Posterior cingulate gyrus (tissue), 11 donors: ENCODE measurements around the gene GRB2.
A peak's percentile ranks its signal among the peaks of the same experiment; 100 is the strongest.
"Not testable (repeated sequence)": the region's sequence is repeated elsewhere in the genome, so short reads cannot be mapped to it uniquely, and the experiment has no call there.

Experiments used
- DNase-seq, 10 donors: peaks; one replicate each; pipeline versions ENCODE4 v3.0.0 to v3.0.0-alpha.2; 2020 to 2021; ENCODE audit warnings: mixed read lengths in 3 of 10
- intact Hi-C: fragments of 100-400 bp; cut with DNase I; formaldehyde crosslinking; loops from one replicate; pipeline ENCODE4 v1.15.1; 2023

Gene GRB2

DNA sequence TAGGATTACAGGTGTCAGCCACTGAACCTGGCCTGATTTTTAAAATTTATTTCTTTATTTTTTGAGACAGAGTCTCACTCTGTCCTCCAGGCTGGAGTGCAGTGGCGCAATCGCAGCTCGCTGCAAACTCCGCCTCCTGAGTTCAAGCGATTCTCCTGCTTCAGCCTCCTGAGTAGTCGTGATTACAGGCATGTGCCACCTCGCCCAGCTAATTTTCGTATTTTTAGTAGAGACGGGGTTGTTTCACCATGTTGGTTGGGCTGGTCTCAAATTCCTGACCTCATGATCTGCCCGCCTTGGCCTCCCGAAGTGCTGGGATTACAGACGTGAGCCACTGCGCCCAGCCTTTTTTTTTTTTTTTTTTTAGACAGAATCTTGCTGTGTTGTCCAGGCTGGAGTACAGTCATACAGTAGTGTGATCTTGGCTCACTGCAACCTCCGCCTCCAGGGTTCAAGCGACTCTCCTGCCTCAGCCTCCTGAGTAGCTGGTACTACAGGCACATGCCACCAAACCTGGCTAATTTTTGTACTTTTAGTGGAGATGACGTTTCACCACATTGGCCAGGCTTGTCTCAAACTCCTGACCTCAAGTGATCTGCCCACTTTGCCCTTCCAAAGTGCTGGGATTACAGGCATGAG lies 112.5 kb downstream of the GRB2 start:
- intact Hi-C loops, result not testable (repeated sequence)
- peak in 1 of 10 donors; percentile 47 for DNase-seq

DNA sequence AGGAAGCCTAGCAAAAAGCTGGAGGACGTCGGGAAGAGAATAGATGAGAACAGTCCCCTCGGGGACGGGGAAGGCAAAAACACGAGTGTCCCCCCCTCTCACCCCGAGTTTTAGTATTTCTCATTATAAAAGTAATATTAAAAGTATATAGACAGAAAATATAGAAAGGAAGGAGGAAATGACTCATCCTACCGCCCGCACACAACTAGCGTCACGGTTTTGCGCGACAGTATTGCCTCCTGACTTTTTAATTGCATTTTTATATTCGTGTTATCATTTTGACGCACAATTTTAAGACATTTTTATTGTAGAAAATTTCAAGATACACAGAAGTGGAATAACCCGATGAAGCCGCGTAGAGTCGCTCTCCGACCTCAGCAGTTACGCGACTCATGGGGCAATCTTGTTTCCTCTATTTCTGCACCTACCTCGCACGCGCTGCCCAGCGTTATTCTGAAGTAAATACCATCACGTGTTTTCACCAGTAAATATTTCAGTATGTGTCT lies 115.6 kb downstream of the GRB2 start:
- intact Hi-C loops, result loop anchor here (2.0 kb wide), 1 partner anchor 19 kb away; the partner anchor contains the start of gene MIF4GD

DNA sequence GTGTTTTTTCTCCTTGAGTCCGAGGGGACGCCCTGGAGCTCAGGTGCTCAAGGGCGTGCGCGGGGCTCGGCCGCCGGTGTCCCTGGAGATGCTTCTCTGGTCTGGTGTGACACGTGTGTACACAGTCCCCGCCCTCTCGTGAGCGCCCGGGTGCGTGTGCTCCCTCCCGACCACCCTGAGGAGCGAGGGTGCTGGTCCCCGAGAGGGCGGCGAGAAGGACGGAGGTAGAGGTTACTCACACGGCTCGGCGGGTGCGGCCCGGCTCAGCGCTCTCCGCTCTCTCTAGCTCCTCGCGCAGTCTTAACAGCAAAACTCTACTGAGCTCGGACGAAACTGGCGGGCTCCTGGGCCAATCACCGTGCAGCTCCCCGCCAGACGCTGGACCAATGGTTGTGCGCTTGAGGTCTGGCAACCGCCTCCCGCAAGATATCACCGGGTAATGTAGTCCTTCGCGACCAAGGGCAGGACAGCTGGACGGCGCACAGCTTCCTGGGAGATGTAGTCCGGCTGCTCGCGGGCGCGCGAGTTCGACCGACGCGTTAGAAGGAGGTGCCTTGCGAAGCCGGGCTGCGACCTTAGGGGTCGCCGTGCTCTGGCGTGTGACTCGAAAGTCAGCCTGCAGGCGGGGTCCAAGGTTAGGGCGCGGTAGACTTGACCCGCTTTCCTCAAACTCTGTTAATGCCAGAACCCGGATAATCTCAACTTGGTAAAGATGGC lies 116.2 kb downstream of the GRB2 start, which contains the start of gene SLC25A19:
TSS of gene SLC25A19 (minus strand) at position 319 of the 717 bp plus-strand sequence. CDS start 2,669 bp downstream, outside the sequence.
- peak; percentile 98 to 100 (median 98) for DNase-seq
- intact Hi-C loops, result loop anchor here (2.0 kb wide), 1 partner anchor 18 kb away; the partner anchor contains the start of gene MIF4GD

More for the DNA sequence above, 115.6 kb downstream of the GRB2 start:
- peak in 6 of 10 donors; percentile 22 to 75 (median 42) for DNase-seq

DNA sequence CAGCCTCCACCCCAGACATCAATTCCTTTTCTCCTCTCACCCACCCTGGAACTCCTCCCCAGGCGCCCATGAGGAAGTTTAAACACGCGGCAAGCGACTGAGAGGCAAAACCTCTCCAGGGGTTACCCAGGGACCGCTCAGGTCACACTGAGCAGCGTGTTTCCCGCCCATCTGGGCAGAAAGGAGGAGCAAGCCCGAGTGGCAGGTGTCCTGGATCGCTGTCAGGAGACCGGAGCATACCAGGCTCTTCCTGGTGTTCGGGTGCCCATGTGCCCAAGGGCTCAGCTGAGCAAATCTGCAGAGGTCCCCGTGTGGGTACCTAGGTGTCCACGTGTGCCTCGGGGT lies 116.7 kb downstream of the GRB2 start:
- intact Hi-C loops, result loop anchor here (2.0 kb wide), 1 partner anchor 18 kb away; the partner anchor contains the start of gene MIF4GD
- peak in 3 of 10 donors; percentile 20 to 89 (median 30) for DNase-seq

DNA sequence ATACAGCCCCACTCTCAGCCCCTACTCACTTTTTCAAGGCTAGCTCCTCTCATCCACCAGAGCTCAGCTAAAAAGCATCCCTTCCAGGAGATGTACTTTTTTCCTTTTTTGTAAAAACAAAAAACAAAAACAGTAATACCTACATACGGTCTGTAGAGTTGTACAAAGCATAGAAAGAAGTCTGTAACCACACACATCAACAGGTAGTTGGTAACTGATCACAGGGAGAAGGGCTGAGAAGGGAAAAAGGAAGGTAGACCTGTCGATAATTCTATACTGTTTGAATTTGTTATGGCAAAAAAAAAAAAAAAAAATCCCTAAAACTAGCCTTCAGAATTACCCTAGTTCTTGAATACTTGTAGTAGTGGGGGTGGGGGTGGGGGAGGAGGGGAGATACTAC lies 117.1 kb downstream of the GRB2 start:
- DNase-seq, result no peak
- intact Hi-C loops, result loop anchor here (2.0 kb wide), 1 partner anchor 18 kb away; the partner anchor contains the start of gene MIF4GD

DNA sequence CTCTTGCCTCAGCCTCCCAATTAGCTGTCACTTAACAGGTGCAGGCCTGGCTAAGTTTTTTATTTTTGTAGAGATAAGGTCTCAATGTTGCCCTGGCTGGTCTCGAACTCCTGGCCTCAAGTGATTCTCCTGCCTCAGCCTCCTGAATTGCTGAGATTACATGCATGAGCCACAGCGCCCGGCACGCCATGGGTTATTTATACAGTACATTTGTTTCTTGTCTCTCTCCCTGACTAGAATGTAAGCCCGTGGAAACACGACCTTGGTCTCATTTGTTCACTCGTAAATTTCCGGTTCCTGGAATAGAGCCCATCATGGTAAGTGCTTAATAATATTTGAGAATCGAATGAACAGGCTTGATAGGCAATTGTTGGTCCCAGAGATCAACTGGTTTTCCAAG lies 118.3 kb downstream of the GRB2 start:
- no peak for DNase-seq
- intact Hi-C loops, result no loop called here

DNA sequence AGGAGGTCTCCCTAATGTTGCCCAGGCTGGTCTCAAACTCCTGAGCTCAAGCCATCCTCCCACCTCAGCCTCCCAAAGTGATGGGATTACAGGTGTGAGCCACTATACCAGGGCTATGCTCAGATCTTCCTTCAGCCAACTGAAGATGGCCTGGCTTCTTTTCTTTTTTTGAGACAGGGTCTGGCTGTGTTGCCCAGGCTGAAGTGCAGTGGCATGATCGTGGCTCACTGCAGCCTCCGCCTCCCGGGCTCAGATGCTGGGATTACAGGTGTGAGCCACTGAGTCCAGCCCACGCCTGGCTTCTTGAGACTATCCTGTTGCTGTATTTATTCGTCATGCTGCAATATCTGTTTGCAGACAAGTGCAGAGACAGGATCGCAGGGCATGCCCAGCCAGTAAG lies 120.4 kb downstream of the GRB2 start:
- intact Hi-C loops, result no loop called here
- no peak for DNase-seq

DNA sequence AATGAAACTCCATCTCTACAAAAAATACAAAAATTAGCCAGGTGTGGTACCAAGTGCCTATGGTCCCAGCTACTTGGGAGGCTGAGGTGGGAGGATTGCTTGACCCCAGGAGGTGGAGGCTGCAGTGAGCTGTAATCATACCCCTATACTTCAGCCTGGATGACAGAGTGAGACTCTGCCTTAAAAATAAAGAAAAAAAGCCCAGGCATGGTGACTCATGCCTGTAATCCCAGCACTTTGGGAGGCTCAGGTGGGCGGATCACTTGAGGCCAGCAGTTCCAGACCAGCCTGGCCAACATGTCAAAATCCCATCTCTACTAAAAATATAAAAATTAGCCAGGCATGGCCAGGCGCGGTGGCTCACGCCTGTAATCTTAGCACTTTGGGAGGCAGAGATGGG lies 125.3 kb downstream of the GRB2 start:
- intact Hi-C loops, DNase-seq: not testable (repeated sequence)

DNA sequence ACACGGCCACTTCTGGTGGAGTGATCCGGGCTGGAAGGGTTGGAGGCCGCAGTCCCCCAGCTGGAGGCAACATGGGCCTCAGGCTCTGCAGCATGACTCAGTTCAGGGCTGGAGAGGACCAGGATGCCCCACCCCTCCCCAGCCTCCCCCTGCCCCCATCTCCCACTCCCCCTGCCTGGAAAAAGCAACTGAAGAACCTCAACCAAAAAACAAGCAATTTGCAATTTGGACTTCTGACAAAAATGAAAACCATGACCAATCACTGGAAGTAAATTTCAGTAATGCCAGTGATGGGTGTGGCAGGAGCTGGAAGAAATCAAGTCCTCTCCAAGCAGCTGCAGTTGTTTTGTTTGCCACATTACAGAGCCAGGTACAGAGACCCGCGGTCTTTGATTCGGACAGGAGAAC lies 127.8 kb downstream of the GRB2 start:
- DNase-seq, result no peak
- intact Hi-C loops, result no loop called here

DNA sequence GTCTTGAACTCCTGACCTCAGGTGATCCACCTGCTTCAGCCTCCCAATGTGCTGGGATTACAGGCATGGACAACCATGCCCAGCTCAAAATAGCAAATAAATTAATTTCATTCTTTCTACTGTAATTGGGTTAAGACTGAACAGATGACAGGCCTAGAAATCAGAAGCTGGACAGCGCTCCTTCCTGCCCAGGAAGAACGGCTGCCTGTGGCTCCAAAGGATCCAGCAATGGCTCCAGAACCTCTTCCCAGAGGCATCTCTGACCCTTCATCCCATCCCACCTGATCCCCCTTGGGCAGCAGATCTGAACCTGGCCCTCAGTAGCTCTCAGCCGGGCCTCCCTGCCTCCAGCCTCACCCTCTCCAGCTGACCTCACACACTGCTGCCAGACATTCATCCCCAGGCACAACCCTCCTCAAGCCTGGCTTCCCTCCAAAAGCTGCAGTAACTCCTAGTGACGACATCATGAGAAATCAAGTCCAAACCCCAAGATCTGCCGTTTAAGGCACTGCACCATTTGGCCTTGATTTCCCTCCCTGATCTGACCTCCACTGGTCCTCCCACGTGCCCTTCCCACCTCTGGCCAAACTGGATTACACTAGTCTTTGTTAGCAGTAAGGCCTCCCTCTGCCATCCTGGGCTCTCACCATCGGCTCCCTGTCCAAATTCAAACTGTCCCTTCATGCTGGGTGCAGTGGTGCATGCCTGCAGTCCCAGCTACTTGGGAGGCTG lies 131.3 kb downstream of the GRB2 start:
- DNase-seq, result no peak
- intact Hi-C loops, result loop anchor here (5.0 kb wide), 1 partner anchor 133 kb away; the partner anchor contains the start of gene GRB2

DNA sequence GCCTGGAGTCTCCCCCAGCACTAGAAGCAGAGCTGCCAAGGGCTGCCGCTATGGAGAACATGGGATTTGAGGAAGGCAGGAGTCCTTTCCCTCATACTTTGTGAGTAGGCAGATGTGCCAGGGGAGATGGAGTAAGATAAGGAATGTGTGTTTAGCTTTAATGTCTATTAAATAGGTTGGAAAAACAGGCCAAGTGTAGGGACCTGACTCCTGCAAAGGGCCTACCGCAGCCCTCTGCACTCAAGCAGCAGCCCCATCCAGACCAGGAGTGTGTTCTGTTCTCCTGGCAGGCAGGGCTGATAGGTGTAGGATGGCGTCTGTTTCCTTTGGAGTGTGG lies 132.7 kb downstream of the GRB2 start:
- DNase-seq, result peak in 1 of 10 donors; percentile 2
- intact Hi-C loops, result loop anchor here (5.0 kb wide), 1 partner anchor 134 kb away; the partner anchor contains the start of gene GRB2

DNA sequence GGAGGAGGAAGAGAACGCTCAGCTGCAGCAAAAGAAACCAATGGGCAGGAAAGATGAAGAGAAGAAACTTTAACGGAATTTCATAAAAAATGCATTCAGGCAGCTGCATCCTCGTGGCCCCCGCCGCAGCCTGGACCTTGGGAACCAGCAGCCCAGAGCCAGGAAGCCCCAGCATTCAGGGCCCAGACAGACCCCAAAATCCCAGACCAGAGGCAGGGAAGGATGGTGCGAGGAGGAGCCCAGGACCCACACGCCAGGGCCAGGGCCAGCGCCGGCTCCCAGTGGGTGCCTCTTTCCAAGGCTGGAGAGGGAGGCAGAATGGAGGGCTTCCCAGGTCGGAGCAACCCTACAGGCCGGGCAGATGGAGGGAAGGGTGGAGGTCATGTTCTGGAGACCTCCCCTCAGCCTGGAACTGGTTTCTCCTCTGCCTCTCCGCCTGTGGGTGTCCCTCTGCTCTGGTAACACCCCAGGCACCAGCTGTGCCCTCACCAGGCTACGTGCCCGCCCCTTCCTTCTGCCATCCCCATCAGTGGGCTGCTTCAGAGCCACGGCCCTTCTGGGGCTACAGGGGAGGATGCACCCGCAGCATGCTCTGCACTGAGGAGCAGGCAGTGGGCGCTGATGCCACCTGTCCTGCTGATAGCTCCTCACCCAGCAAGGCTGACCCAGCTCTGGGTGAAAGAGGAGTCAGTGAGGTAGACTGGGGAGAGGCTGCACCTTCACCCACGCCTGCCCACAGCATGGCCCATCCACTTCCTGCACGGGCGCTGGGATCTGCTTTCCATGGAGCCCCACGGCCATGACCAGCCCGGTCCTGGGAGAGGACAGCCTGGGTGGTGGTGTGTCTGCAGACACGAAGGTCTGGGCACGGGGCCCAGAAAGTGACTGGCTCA lies 133.3 kb downstream of the GRB2 start:
- peak in 8 of 10 donors; percentile 32 to 89 (median 50) for DNase-seq
- intact Hi-C loops, result loop anchor here (2.0 to 5.0 kb wide), 3 partner anchors 17 to 135 kb away; partner anchors contain the start of genes GRB2, SLC25A19 and SUMO2

DNA sequence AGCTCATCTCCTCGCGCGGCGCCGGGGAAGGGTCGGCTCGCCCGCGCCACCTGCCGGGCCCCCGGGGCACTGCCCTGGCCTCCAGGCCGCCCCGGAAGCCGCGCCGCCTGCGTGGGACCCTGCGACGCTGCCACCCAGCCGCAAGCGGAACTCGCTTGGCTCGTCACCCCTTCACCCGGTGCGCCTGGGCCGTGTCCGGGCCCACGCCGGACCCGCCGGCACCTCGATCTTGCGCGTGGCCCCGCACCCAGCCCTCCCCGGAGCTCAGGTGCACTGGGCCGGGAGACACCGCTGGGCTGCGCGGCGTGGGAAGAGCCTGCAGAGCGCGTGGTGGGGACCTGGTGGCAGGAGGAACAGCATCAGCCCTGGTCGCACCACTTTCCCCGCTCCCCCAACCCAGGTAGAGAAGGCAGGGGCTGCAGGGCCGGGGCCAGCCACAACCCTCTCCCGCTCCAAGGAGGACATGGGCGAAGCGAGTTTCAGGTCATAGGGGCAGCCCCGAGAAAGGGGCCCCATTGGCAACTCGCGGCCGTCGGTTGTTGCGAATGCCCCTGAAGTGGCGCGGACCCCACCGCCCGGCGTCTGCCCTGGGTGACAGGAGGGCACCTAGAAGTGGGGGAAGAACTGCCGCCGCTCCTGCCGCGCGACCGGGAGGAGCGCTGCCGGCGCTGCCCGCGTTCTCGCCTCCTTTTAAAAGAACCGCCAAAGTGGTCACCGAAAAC lies 134.1 kb downstream of the GRB2 start:
- intact Hi-C loops, result loop anchor here (2.0 to 5.0 kb wide), 3 partner anchors 17 to 136 kb away; partner anchors contain the start of genes GRB2, SLC25A19 and SUMO2
- DNase-seq, result peak; percentile 57 to 97 (median 77)

DNA sequence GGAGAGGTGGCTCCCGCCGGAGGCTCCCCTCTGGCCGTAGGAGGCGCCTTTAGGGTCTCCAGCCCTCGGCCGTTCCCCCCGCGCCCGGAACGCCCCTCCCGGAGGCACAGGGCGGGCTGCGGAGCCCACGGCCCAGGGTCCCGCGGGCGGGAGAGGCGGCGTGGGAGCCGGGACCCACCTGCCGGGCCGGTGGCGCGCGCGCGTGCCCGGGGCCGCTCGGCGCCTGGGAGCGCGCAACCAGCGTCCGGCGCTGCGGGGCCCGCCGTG lies 134.6 kb downstream of the GRB2 start, which contains the start of gene MIF4GD:
TSS of gene MIF4GD (minus strand) at position 266 of the 267 bp plus-strand sequence. CDS start 1,036 bp downstream, outside the sequence.
- intact Hi-C loops, result loop anchor here (2.0 to 5.0 kb wide), 3 partner anchors 18 to 136 kb away; partner anchors contain the start of genes GRB2, SLC25A19 and SUMO2
- DNase-seq, result no peak

DNA sequence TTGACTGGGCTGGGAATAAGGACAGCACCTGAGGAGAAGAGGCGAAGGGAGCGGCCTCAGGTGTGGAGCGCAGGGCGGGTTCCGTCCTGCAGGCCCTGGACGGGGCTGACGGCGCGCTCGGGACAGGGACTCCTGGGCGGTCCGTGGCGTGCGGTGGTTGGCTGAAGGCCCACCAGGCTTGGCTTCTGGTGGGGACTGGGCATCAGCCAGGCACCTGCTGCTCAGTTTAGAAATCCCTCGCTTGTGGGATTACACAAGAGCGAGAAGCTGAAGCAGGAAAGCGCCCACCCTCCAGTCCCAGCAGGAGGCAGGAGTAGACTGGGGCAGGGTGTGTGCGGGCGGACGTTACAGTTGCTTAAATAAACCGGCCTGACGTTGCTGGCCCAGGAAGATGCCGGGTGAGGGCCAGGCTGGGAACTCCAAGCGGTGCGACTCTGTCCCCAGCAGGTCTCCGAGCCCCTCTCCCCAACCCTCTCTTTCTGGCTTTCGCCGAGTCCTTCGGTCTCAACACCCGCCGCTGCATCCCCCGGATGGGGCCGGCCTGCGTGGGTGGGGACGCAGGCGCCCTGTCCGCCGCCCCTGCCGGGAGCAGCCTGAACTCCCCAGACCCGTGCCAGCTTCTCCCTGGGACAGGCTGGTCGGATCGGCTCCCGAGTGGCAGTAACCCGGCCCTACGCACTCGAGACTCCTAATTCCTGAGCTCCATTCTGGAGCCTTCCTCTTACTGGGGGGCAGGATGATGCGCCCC lies 135.1 kb downstream of the GRB2 start:
- intact Hi-C loops, result loop anchor here (2.0 to 5.0 kb wide), 3 partner anchors 18 to 137 kb away; partner anchors contain the start of genes GRB2, SLC25A19 and SUMO2

DNA sequence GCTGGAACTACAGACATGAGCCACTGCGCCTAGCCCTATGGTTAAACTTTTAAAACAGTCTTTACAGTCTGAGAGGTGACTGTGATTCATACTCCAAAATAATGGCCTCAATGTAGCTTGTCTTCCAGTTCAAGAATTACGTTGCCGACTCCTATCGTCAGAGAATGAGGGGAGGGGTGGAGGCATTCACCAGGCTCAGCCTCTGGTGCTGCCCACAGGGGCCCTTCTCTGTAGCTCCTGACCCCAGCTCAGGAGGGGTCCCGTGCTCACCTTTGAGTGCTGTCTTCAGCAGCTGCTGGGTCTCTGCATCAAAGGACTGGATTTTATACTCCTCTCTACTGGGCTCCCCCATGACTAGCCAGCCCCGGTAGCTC lies 135.6 kb downstream of the GRB2 start:
- DNase-seq, result no peak
- intact Hi-C loops, result loop anchor here (2.0 to 10.0 kb wide), 5 partner anchors 19 to 137 kb away; partner anchors contain the start of genes GRB2, NUP85, SLC25A19 and SUMO2

More for the DNA sequence above, 135.1 kb downstream of the GRB2 start:
- DNase-seq, result peak; percentile 23 to 92 (median 41)
